GM19467 (cell line): Measurements from ENCODE around the gene ABCC1.

Source experiments
- ATAC-seq: cut with Tn5 transposase; IDR thresholded peaks from one replicate; pipeline ENCODE4 v1.9.1; 2021; ENCODE audit warnings: mild to moderate bottlenecking, moderate library complexity; ENCODE audit not compliant: unreplicated experiment

The ABCC1 gene

DNA sequence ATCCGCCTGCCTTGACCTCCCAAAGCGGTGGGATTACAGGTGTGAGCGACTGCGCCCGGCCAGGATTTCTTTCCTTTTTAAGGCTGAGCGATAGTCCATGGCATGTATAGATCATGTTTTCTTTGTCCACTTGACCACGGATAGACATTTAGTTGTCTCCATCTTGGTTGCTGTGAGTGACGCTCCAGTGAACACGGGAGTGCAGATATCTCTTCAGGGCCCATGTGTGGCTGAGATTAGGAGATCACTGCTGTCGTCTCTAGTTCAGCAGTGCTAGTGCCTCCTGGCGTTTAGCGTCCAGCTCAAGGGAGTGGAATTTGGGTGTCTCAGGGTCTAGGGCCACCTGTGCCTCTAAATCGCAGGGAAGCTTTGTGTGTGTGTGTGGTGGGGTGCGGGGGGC, 41.5 kb downstream of the ABCC1 start:
- ATAC-seq = no peak

DNA sequence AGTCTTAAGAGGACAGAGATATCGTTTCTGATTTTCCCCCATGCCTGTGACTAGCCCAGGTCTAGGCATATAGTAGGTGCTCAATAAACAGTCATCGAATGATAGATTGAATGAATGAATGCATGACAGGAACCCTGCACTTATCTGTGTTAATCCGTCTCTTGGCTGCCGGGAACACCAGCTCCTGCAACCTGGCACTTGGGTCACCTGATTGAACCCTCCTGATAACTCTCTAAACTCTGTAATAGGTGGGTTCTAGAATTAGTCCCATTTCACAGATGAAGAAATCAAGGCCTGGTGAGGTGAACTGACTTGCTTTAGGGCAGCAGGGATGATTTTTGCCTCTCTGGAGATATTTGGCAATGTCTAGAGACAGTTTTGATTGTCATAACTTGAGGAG, 43.7 kb downstream of the ABCC1 start:
- ATAC-seq = no peak

DNA sequence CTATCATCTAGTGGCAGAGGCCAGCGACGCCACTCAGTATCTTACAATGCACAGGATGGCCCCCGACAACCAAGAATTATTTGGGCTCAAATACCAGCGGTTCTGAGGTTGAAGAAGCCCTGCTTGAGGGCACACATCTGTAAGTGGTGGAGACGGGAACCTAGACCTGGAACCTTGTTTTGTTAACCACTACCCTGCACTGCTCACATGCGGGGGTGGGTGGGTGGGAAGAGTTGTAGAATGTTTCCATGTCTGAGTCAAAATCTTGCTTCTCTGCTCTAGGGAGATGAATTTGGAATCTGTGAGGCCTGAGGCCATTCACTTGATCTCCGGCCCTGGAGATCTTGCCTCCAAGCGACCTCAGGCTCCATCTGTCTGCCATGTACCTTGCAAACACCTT, 44.1 kb downstream of the ABCC1 start:
- ATAC-seq = no peak

DNA sequence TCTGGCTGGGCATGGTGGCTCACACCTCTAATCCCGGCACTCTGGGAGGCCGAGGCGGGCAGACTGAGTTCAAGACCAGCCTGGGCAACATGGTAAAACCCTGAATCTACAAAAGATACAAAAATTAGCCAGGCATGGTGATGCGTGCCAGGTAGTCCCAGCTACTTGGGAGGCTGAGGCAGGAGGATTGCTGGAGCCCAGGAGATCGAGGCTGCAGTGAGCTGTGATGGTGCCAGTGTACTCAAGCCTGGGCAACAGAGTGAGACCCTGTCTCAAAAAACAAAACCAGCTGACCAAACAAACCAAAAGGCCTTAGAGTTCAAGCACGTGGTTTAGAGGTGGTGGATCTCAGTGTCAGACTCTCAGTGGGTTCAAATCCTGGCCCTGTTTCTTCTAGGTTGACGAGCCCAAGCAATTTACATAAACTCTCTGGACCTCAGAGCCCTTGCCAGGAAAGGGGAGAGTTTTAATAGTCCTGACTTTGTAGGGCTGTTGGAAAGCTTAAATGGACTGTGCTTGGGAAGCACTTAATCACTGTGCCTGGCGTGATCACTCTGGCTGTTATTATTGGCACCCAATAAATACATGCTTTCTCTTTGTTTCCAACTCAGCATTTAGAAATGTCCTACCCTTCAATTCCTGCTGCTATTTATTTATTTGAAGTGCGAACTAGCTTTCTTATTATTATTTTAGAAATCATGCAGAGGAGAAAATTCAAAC, 44.7 kb downstream of the ABCC1 start:
- ATAC-seq = no peak

DNA sequence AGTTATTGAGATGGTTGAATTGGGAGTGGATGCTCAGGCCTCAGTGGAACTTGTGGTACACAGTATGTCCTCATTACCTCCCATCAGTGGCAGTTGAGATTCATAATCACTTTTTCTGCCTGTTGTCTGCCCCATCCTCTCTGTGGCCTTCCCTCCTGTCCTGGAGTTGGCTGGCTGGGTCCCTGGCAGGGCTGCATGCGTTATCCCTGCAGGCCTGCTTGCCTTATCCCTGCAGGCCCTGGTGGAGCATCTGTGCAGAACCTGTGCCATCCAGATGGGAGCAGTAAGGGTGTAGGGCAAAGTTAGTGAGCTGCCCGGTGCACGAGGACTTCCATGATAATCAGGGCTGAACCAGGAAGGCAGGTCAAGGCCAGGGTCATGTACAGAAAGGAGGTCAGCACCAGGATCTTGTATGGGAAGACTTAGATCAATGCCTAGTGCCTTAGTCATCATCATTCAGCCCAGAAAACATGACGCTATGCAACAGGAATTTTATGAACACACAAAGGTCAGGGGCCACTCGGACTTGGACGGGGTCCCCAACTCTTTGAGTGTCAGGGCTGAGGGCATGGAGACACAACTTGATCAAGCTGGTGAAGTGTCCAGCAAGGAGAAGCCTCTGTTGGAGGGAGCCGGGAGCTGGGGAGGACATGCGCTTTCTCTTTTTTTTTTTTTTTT, 47.2 kb downstream of the ABCC1 start:
- ATAC-seq = no peak

DNA sequence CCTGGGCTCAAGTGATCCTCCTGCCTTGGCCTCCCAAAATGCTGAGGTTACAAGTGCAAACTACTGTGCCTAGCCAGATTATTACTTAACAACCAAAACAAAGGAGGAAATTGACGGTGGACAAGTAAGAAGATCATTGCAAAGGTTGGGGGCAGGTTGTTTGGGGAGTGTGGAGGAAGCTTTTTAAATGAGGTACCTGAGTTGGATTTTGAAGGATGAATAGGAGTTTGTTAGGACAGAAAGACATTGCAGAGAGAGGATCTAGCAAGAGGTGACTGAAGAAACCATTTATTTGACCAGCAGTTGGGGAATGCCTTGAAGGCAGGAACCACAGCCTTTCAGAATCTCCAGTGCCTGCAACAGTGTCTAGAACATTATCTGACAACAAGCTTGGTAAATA, 51.3 kb downstream of the ABCC1 start:
- no peak for ATAC-seq

DNA sequence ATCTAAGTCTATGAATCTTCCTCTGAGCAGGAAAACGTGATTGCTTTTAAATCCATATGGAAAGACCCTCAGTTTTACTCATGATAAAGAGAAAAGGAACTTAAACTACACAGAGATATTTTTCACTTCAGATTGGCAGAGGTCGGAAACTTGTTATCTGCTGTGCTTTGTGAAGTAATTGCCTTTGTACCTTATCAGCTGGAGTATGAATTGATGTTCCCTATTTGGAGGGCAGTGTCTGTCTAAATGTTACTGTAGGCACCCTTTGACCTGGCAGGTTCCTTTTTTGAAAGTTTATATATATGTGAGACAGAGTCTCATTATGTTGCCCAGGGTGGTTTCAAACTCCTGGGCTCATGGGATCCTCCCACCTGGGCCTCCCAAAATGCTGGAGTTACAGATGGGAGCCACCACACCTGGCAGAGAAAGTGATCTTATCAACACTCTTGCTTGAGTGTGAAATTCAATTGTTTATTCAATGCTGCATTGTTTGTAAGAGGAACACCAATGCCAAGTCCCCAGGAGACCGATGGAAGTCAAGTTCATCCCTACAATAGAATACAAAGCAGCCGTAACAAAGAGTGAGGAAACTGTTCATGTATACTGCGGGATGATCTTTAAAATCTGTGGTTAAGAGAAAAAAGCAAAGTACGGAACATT, 52.3 kb downstream of the ABCC1 start:
- no peak for ATAC-seq

DNA sequence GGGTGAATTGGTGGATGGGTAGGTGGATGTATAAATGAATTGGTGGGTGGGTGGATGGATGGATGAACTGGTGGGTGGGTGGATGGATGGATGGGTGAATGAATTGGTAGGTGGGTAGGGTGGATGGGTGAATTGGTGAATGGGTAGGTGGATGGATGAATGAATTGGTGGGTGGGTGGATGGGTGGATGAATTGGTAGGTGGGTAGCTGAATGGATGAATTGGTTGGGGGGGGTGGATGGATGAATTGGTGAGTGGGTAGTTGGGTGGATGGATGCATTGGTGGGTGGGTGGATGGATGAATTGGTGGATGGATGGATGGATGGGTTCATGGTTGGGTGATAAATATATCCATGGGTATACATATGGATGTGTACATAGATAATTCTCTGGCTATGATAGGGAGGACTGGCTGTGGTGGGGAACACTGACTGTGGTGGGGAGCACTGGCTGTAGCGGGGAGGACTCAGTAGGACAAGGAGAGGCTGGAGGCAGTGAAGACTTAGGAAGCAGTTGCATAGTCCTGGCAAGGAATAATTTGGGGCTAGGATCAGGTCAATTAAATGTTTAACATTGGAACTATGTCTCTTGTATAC, 54.4 kb downstream of the ABCC1 start:
- no peak for ATAC-seq

DNA sequence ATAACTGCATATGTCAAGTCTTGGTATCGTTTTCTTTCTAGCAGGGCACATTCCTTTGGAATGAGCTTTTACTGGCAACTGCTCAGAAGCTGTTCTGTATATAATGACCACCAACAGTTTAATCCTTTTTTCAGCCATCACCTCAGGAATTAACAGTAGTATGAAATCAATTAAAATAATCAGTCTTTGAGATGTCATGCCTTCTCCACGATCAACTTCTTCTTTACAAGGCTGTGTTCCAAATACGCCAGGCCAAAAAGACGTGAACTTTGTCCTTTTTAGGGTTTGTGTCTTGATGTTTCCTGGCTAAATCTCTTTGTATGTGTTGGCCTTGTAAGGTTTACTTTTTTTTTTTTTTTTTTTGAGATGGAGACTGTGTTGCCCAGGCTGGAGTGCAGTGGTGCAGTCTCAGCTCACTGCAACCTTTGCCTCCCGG, 54.9 kb downstream of the ABCC1 start:
- no peak for ATAC-seq

DNA sequence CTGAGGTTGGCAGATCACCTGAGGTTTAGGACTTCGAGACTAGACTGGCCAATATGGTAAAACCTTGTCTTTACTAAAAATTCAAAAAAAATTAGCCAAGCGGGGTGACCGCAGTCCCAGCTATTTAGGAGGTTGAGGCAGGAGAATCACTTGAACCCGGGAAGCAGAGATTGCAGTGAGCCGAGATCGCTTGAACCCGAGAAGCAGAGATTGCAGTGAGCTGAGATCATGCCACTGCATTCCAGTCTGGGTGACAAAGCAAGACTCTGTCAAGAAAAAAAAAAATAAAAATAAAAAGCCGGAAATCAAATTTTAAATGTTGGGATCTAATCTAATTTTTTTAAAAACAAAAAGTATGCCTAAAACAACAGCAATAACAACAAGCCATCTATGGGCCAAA, 56.3 kb downstream of the ABCC1 start:
- no peak for ATAC-seq

DNA sequence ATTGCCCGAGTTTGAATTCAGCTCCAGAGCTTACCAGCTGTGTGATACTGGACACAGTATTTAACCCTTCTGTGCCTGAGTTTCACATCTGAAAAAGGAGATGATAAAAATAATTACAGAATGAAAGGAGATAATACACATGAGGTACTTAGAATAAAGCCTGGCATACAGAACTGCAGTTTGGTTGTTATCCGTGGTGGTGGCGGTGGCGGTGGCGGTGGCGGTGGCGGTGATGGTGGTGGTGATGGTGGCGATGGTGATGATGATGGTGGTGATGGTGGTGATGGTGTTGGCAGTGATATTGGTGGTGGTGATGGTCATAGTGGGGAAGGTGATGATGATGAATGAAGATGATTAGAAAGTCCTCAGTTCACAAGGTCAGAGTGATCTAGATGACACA, 57.2 kb downstream of the ABCC1 start:
- no peak for ATAC-seq

DNA sequence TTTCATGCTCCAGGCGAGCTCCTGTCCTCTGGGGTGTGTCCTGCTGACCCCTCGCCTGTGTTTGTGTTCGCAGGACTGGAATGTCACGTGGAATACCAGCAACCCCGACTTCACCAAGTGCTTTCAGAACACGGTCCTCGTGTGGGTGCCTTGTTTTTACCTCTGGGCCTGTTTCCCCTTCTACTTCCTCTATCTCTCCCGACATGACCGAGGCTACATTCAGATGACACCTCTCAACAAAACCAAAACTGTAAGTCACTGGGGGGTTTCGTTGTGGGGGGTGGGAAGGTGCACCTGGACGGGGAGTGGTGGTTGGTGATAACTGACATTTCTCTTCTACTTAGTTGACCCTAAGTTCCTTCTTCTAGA, 58.3 kb downstream of the ABCC1 start:
- peak; percentile 69 for ATAC-seq

DNA sequence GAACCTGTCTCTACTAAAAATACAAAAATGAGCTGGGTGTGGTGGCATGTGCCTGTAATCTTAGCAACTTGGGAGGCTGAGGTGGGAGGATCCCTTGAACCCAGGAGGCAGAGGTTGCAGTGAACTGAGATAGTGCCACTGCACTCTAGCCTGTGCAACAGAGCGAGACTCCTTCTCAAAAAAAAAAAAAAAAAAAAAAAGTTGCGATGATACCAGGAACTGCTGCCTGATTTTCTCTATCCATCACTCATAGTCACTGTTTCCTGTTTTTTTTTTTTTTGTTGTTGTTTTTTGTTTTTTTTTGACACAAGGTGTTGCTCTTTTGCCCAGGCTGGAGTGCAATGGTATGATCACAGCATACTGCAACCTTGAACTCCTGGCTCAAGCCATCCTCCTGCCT, 59.2 kb downstream of the ABCC1 start:
- ATAC-seq = no peak

DNA sequence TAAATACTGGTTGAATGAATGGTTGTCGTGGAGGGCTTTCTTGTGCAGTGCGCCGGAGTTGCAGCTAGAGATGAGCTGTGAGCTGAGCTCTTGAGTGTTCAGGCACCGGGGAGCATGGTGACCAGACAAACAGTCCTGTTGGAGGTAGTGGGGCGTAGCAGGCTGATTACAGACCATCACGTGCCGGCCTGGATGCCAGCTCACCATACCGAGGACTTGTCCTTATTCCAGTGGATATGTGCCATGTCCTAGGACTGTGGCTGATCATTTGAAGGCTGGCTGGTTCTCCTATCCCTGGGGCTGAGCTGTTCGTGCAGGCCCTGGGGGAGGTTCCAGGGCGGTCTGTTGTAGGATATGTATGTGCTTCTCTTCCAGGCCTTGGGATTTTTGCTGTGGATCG, 60.0 kb downstream of the ABCC1 start:
- ATAC-seq = no peak

DNA sequence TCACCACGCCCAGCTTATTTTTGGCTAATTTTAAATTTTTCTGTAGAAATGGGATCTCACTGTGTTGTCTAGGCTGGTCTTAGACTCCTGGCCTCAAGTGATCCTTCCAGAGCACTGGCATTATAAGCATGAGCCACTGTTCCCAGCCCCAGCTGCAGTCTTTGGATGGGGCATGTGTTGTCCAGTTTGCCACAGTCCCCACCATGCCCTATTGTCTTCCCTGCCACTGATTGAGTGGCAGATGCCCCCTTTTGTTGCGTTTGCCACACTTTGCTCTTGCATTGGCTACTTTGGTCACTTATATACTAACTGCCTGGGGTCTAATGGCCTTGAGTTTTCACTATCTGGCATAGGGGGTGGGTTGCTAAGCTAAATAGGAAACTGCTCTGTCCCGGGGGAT, 60.8 kb downstream of the ABCC1 start:
- ATAC-seq = no peak

DNA sequence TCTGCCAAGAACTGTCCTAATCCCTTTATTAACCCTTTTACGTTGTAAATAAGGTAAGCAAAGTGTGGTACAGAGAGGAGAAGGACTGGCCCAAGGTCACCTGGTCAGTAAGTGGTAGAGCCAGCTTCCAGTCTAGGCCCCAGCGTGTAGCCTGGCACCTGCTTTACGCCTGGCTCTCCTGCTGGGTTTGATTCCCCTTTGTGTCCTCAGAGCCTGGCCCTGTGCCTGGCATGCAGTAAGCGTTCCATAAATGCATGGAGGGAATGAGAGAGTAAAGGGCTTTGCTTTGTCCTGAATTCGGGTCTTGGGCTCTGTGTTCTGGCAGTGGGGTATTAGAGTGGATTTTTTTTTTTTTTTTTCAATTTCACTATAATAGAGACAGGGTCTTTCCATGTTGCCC, 62.7 kb downstream of the ABCC1 start:
- no peak for ATAC-seq

DNA sequence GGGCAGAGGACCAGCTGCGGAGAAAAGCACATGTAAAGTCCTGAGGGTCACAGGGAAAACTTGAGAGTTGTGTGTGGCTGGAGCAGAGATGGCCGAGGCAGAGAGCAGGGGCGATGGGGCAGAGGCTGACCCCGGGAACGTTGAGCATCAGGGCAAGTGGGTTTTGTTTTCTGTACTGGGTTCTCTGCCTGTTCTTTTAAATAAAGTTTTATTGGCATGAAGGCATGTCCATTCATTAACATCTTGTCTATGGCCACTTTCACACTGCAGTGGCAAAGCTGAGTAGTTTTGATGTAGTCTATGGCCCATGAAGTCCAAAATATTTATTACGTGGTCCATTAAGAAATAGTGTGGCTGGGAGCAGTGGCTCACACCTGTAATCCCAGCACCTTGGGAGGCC, 64.4 kb downstream of the ABCC1 start:
- ATAC-seq = no peak

DNA sequence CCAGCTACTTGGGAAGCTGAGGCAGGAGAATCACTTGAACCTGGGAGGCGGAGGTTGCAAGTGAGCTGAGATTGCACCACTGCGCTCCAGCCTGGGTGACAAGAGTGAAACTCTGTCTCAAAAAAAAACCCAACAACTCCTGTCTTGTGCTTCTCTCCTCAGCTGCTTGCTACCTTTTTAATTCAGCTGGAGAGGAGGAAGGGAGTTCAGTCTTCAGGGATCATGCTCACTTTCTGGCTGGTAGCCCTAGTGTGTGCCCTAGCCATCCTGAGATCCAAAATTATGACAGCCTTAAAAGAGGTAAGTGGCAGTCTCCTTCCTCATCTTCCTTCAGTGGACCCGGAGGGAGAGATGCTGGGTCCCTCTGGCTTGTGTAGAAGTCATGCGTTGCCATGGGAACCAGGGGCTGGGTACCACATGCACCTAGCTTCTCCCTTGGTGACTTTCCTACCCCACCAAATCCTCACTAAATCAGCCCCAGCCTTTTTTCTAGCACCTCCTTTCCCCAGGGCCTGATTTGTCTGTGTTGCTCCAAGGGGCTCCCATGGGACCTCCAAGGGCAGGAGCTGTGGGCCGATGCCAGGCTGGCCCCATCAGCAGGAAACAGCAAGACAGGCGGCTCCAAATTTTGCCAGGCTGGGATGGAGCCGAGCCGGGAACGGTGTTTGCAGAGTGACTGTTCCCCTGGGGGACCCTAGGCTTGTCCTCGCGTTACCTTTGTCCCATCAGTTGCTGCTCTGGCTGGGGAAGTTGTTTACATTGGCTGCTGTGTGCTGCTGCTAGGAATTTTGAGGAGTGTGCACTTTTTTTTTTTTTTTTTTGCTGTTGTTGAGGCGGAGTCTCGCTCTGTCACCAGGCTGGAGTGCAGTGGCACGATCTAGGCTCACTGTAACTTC, 65.2 kb downstream of the ABCC1 start:
- ATAC-seq = no peak

DNA sequence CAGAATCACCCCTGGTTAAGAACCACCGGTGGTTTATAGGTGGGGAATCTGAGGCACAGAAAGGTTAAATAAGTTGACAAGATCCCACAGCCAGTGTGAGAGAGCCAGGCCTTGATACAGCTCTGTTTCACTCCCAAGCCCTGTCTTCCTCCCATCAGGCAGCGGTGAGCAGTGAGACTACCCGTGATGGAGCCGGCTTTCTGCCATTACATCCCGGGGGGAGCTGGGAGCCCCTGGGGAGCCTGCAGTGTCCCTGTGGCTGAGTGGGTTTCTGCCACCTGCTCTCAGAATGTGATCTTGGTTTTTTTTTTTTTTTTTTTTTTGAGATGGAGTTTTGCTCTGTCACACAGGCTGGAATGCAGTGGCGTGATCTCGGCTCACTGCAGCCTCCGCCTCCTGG, 66.4 kb downstream of the ABCC1 start:
- ATAC-seq = no peak

DNA sequence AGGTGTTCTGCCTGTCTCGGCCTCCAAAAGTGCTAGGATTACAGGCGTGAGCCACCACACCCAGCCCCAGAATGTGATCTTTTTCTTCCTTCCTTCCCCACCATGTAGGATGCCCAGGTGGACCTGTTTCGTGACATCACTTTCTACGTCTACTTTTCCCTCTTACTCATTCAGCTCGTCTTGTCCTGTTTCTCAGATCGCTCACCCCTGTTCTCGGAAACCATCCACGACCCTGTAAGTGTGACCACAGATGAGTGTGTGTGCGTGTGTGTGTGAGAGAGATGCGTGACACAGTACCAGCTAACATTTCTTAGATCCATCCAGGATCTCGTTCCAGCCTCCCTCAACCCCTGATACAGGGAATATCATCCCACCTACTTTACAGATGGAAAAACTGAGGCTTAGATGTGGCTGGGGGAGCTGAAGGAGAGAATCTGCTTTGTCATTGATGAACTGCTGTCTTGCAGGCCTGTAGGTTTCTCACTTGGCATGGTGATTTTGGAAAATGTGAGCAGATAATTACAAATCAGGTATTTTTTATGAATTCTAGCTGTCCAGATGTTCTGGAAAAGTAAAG, 67.1 kb downstream of the ABCC1 start:
- no peak for ATAC-seq

DNA sequence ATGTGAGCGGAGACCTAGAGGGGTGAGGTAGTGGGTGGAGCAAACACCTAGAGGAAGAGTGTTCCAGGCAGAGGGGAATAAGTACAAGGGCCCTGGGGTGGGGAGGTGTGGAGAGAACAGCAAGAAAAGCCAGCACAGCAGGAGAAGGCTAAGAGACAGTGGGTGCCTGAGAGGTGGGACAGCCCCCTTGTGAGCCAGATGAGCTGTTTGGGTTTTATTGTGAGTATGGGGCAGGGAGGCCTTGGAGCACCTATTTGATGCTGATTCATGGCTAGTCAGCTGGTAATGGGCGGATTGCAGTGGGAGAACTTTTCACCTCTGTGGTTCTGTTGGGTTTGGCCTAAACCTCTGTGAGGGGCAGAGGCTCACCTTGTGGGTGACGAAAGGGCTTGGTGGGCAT, 68.4 kb downstream of the ABCC1 start:
- ATAC-seq = no peak
